GM18507 (cell line): ENCODE results near the gene BCL11B.
"Not testable (repeated sequence)": the region's sequence is repeated elsewhere in the genome, so short reads cannot be mapped to it uniquely, and the experiment has no call there.

Source experiments
- DNase-seq: peaks from one replicate; pipeline ENCODE4 v3.0.0; 2011; ENCODE audit warnings: low read depth; ENCODE audit not compliant: insufficient read length; ENCODE audit errors: extremely low spot score
- FAIRE-seq: peaks from 2 replicates; lab custom pipeline; 2011; peaks lifted over from hg19 to GRCh38; lab: Jason Lieb, UNC

BCL11B gene

DNA sequence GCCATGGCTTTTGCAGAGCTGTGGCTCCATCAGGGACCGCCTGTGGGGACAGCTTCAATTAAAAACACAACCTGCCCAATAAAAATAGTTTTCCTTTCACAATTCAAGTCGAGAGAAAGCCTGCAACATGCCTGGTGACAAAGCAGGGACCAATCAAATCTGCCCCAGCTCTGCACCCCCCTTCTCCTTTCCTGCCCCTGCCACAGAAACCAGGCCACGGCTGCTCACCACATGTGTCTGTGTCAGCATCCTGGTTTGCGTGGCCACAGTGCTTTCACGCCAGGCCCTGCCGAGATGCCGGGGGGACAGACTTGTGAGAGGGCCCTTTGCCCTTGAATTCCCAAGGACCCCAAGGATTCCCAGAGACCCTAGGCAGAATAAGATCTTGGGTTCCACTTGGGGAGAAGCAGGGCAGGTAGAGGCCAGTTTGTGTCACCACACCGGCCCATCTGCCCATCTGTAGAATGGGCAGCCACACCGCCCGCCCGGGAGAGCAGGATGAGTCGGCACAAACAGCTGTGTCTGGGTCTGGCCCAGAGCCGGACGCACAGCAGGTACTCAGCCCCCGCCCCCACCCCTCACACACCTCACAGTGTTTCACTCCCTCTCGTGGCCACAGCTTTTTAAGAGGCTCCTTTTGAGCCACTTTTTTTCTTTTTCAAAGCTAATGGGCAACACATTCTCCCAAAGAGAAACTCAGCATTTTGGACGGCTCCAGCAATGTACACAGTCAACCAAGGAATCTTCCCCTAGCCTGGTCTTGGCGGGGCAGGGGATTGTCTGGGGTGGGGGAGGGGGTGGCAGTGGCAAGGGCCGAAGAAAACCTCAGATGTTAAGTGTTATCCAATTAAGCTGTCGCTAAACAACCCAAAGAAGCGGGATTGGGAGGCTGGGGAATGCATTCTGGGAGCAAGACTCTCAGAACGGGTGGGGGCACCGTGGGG lies 41.5 kb downstream of the BCL11B start:
- no peak for DNase-seq
- no peak for FAIRE-seq

DNA sequence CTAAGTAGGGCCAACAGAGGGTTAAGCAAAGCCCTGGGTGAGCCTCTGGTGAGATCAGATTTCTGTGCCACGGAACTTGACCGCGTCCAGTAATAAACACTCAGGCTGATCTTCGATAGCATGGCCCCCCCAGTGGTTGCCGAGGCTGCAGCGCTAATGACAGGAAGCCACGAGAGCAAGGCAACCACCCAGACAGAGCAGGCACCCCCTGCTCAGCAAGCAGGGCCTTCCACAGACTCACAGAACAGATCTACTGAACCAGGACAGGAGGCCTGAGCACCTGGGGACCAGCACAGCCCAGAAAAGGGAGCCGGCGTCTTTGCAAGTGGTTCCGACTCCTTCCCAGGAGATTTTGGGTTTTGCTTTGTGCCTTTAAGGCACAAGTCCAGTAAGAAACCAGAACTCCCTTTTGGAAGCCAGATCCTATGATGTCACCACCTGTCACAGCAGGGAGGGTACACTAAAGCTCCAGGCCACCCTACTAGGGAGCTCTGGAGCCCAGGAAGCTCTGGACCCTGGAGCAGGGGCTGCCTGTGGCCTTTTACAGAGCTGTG lies 42.3 kb downstream of the BCL11B start:
- DNase-seq (no peak), FAIRE-seq (no peak)

DNA sequence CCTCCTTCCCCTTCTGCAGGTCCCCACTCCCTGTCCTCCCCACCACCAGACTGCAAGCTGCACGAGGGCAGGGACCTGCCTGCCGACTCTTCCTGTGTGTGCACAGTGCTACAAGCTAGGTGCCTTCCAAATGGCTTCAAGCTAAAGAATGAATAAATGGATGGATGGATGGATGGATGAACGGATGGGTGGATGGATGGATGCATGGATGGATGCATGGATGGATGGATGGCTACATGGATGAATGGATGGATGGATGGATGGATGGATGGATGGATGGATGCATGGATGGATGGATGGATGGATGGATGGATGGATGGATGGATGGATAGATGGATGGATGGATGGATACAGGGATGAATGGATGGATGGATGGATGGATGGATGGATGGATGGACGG lies 43.2 kb downstream of the BCL11B start:
- not testable (repeated sequence) for FAIRE-seq, DNase-seq

DNA sequence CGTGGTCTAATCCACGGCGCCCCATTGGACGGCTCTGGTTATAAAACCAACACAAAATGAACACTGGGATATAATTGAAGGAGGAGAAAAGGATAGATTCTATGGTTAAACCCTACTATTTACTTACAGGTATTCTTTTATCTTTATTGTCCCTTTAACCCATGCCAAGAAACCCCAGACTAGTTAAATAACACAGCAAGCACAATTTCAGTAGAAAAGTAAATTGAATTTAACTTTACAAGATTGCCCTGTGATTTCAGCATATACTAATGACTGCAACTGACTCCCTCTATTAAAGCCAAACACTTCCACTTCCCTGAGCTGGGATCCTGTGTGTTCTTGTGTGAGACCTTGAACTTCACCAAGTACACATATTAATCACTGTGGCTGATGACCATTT lies 45.3 kb downstream of the BCL11B start:
- DNase-seq (no peak), FAIRE-seq (no peak)

DNA sequence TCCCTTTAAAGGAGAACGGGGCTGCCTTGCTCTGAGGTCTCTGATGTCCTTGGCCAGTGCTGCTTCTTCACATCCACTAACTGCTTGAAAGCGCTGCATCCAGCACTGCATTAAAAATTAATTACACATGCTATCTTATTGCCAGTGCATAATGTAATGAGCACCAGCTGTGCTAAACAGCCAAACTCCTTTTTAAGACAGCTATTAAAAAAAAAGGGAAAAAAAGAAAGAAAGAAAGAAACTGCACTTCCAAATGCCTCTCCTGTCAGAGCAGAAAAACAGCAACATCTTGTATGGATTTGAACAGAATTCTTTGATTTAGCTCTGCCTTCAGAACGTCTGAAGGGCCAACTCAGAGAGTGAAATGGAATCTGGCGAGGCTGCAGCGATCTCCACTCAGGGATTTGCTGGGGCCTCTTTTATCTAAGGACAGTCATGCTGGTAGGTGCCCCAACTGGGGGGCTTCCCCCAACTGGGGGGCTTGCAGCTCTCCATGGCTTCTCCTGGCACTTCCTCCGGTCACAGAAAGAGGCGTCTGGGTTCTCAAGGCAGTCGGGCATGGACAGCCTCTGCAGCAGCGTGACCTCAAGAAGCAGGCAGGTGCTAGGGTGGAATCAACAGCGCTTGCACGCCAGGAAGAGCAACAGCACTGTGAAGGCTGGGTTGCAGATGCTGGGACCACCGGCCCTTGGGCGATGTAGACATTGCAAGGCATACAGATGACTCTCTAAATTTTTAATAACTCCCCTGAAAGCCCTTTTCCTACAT lies 46.4 kb downstream of the BCL11B start:
- DNase-seq = no peak
- no peak for FAIRE-seq

DNA sequence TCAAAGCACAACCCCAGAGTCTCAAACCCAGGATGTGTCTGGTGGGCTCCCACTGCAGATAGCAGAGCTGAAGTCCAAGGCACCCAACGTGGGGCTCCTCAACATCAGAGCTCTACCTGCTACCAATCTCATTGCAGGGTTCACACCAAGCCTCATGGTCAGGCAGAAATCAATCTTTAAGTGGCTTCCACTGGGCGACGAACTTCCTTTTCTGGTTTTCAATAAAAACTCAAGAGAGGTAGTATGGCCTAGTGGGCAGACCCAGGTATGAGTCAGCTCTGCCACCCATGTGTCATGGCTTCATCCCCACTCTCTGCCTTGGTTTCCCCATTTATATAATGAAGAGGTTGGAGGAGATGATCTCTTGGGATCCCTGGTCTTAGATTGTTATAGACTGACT lies 47.0 kb downstream of the BCL11B start:
- DNase-seq (no peak), FAIRE-seq (no peak)

DNA sequence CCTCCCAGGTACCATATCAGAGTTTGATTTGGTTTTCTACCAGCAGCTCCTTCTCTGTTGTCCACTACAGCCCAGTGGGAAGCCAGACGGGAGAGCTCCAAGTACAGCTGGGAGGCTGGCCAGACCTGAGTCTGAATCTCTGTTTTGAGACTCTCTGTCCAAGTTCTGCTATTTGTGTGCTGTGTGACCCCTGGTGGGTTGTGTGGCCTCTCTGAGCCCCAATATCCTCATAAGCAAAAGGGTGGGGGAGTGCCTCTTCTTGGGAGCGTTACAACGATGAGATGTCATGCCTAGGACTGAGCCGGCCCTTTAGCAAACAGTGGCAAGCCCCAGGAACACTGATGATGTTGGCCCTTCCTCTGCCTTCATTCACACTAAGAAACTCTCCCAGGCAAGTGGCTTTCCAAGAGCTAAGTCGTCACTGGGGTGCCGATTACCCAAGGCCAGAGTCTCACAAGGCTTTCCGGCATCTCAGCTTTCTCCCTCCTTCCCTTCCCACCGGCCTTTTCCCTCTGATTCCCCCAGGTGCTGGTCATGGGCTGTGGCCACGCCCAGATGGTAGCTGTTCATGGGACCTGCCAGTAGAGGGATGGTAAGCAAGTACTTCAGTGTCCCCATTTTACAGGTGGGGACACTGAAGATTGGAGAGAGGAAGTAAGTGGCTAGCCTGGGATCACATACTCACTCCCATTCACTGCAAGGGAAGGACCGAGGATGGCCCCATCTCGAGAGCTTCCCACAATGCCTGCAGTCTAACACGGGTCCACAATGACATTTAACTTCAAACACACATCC lies 47.7 kb downstream of the BCL11B start:
- FAIRE-seq = no peak

DNA sequence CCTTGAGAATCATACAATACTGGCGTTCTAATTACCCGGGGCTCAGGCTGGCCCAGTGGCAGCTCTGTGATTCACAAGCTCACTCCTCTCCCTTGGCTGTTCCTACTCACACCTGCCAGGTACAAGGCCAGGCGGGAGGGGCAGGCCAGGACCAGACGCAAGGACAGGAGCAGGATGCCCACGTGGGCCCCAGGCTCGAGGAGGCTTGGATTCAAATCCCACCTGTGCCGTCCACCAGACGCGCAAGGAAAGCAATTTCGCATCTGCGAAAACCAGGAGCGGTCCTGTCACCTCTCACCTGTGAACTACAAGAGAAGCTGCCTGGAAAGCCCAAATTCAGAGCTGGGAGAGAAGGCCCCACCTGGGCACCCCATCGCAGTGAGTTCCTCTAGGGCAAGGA lies 50.6 kb downstream of the BCL11B start:
- FAIRE-seq = no peak

More for the DNA sequence above, 47.7 kb downstream of the BCL11B start:
- no peak for DNase-seq

DNA sequence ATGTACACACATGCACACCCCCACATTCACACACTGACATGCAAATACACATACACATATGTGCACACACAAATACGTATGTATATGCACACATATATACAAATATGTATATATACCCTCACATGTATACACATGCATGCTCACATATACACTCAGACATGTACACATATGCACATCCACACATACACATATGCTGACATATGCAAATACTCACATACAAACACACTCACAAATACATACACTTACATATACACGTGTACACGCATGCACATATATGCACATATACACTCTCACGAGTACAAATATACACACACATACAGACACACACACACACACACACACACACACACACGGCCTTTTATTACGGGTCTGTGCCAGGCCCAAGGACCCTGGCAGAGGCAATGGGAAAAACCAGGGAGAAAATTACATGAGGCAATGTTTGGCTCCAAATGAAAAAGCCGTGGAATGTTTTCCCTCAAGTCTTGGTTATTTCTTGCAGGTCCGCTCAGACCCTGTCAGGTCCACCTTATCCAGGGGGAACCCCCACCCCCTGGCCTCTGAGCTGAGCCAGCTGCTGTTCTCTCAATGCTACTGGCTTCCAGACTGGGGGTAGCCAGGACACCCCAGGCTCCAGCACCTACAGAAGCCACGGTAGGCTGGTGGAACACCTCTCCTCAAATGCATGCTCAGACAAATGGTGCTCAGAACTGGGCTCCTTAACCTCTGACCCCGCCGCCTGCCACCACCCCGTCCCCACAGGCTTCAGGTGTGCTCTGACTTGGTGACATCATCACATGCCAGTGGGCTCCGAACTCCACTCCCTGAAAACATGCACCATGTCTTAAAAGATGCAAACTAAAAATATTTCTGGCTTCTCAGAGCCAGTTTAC lies 54.7 kb downstream of the BCL11B start:
- FAIRE-seq = no peak

More for the DNA sequence above, 50.6 kb downstream of the BCL11B start:
- no peak for DNase-seq

DNA sequence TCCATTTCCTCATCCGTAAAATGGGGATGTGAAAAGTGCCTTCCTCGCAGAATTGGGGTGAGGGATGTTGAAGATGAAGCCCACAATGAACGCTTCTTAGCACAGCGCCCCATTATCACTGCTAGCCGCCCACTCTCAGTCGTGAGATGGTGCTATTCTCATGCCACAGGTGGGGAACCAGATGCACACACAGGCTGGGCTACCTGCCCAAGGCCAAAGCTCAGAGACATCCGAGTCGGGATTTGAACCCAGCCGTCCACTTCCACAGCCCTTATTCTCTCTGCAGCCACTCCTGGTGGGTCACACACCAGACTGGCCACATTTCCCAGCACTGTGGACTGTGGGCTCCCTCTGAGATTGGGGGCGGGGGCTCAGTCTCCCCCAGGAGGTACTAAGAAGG lies 55.8 kb downstream of the BCL11B start:
- DNase-seq = no peak
- FAIRE-seq = no peak

More for the DNA sequence above, 54.7 kb downstream of the BCL11B start:
- no peak for DNase-seq

DNA sequence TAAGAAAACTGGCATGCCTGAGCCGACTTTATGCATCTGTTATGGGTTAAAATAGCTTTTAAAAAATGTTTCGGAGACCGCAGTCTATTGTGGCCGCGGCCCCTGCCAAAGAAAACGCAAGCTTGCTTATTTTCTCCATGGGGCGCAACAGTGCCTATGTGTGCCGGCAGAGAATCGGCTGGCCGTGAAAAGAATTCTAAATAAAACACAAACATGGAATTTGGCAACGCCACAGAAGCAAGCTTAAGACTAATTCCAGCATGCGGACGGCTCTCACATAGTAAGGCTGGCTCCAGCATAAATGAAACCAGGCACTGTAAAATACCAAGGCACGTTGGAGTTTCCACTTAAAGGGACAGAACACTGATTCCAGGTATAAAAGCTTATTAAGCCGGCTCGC lies 56.7 kb downstream of the BCL11B start:
- no peak for FAIRE-seq

DNA sequence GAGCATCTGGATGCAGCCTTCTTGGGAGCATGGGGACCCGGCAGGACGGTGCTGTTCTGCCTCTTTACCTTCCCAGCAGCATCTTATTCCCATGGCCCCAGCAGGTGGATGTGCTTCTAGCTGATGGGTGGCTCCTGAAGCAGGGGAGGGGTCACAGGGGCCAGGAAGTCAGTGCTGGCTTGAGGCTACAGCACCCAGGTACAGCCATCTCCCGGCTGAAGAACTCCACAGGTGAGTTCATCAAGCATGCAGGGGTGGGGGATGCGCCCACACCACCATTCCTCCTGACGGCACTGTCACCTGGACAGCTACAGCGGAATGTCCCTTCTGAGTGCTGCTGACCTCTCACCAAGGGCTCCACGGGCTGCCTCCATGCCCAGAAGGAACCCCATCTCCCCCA lies 57.3 kb downstream of the BCL11B start:
- no peak for DNase-seq
- no peak for FAIRE-seq

More for the DNA sequence above, 56.7 kb downstream of the BCL11B start:
- no peak for DNase-seq

DNA sequence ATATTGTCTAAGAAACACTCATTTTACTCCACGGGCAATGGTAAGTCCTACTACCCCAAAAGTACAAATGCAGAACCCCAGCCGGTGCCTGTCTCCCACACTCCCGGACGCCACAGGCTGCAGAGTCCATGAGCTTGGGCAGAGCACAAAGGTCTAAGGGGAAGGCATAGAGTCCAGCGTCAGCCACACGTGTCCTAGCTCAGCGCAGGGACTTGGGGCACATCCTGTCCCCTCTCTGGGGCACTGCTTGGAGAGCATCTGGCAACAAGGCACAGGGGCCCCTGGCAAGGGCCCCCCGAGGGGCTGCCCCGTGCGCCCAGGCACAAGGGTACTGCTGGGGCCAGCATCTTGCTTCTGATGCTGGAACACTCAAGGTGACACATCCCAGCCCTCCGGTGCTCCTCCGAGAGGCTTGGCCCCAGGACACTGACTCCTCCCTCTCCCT lies 58.4 kb downstream of the BCL11B start:
- FAIRE-seq (no peak), DNase-seq (no peak)

DNA sequence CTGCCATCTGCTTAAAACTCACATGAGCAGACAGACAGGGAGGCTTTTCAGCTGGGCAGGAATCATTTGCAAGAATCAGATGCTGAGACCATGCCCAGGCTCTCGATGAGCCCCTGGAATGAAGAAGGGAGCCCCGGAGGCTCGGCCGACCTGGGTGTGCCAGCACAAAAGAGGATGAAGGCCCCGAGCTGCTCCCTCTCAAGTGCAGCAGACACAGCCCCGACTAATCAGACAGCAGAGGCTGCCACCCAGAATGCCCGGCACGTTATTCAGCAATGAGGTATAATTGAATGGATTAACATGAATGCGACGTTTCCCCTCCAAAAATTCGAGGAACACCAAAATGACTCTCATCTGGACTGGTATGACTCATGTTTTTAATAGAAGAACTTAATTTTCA lies 58.9 kb downstream of the BCL11B start:
- FAIRE-seq (no peak), DNase-seq (no peak)

DNA sequence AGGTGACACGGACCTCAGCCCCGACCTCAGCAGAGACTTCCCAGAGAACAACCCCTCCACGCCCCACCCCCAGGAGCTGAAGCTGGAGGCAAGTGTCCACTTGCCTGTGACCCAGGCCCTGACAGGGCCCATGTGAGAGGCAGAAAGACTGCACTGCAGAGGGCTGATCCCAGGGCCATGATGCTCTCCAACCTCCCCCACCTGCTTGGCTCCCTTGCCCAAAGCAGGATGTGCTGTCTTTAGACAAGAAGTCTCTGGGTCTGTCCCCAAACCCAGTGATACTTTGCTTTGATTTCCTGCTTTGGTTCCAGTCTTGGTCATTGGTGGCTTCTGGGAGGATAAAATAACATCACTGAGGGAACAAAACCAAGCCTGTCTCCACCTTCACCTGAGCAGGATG lies 59.4 kb downstream of the BCL11B start:
- DNase-seq = no peak
- FAIRE-seq = no peak

DNA sequence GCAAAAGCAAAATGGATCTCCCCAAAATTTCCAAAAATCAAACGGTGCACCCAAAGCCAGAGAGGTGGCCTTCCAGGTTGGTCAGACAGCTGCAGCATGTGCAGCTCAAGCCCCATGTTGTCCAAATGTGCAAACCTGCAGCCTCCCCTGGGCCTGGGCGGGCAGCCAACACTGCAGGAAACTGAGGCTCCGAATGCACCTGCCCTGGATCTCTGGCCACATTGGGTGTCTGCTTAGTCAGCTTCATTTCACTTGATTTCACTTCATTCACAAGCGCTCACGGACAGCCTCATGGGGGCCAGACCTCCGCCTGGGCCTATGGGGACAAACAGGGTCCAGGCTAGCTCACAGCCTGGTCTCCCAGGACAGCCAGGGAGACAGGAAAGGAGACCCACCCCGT lies 59.8 kb downstream of the BCL11B start:
- no peak for FAIRE-seq

DNA sequence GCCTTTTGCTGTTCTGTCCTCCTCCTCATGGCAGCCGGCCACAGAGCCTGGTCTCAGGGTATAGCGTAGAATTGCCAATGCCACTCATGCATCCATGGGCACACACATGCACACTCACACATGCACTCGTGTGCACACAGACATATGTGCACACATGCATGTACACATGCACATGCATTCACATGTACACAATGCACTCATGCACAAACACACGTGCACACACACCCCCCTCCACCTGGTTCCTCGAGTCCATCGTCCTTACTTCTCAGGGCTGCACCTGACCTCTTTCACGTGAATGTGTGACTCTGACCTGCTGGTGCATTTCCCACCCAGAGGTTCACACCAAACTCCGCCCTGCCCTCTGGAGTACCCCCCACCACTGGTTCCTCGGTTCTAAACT lies 60.6 kb downstream of the BCL11B start:
- DNase-seq (no peak), FAIRE-seq (no peak)

More for the DNA sequence above, 59.8 kb downstream of the BCL11B start:
- no peak for DNase-seq

DNA sequence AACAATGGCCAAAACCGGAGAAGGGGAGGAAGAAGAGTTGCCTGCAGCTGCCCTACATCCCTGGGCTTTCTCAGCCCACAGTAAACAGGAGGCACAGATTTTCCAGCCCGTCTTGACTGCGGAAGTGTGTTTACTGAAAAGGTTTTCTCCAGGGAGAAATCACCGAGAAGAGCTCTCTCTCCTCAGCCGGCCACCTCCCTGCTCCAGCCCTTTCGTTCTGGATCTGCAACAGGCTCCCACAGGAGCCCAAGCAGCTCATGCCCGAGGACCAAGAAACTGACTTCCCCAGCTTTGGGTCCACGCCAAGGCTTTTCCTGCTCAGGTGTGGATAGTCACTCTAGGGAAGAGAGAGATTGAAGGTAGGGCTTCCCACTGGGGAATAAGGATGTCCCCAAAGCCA lies 61.7 kb downstream of the BCL11B start:
- DNase-seq (no peak), FAIRE-seq (no peak)

DNA sequence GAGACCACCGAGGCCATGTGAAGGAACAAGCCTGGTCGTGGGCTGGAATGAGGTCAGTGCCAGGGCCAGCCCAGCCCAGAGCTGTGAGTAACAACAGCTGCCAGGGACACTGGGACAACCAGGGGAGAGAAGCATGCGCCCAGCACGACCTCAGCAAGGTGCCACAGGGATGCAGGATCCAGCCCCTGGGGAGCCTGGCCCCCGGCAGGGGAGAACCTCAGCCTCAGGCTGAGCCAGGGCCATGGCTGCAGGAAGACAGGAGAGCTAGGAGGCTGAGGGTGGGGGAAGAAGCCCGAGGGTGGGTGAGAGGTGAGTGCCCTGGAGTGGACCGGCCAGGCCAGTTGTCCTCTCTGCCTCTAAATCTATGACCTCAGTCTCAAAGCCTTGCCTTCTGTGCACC lies 62.6 kb downstream of the BCL11B start:
- DNase-seq = no peak
- FAIRE-seq = no peak
